ENCODE measurements around the gene SRSF7.

- TF ChIP-seq POLR2A (IDR thresholded peaks at IDR 0.05) (no peak), CTCF (IDR thresholded peaks at IDR 0.05) (no peak), POLR2AphosphoS5 (IDR thresholded peaks at IDR 0.05) (no peak), EP300 (IDR thresholded peaks at IDR 0.05) (no peak)
Measured at GRCh38 chr2:38733300-38733971, 17.7 kb downstream of the SRSF7 start.

All from gastroesophageal sphincter (tissue), 3 donors.